ENCODE results near the gene WIZ.
A peak's percentile ranks its signal among the peaks of the same experiment; 100 is the strongest.
"Not testable (repeated sequence)": the region's sequence is repeated elsewhere in the genome, so short reads cannot be mapped to it uniquely, and the experiment has no call there.

The WIZ gene, protein sequence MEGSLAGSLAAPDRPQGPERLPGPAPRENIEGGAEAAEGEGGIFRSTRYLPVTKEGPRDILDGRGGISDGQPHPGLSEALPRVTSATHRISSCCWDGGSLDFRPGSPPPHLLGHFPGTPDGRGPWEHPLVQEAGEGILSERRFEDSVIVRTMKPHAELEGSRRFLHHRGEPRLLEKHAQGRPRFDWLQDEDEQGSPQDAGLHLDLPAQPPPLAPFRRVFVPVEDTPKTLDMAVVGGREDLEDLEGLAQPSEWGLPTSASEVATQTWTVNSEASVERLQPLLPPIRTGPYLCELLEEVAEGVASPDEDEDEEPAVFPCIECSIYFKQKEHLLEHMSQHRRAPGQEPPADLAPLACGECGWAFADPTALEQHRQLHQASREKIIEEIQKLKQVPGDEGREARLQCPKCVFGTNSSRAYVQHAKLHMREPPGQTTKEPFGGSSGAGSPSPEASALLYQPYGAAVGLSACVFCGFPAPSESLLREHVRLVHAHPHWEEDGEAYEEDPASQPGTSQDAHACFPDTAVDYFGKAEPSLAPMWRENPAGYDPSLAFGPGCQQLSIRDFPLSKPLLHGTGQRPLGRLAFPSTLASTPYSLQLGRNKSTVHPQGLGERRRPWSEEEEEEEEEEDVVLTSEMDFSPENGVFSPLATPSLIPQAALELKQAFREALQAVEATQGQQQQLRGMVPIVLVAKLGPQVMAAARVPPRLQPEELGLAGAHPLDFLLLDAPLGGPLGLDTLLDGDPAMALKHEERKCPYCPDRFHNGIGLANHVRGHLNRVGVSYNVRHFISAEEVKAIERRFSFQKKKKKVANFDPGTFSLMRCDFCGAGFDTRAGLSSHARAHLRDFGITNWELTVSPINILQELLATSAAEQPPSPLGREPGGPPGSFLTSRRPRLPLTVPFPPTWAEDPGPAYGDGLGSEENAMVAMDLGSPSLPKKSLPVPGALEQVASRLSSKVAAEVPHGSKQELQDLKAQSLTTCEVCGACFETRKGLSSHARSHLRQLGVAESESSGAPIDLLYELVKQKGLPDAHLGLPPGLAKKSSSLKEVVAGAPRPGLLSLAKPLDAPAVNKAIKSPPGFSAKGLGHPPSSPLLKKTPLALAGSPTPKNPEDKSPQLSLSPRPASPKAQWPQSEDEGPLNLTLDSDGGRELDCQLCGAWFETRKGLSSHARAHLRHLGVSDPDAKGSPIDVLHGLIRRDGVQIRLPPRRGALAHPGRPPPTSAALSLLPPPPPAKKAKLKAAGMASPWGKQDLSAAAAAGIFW (N-terminal part only)

GRCh38 chr19:15449620-15450527, at the start of gene WIZ:
Gene WIZ, minus strand, starts transcription at chr19:15449956. Its CDS starts 1,649 bp downstream, at chr19:15448307.
- Histone ChIP-seq H3K4me1 (ENCODE audit: insufficient read depth, low read length) (peaks cover 6% of the 10 kb centered on the region; the same call in 1 of the 2 replicates), H3K36me3 (ENCODE audit: insufficient read depth, low read length) (no peaks in the 10 kb centered on the region), H3K9ac (ENCODE audit: low read depth, low read length) (peak within 1 kb of the TSS; percentile 67; the same call in 1 of the 2 replicates), H3K9me3 (ENCODE audit: control insufficient read depth, insufficient read depth, low read length) (no peaks in the 10 kb centered on the region)

GRCh38 chr19:15498910-15499309, 49.2 kb upstream of the WIZ start:
- H3K36me3 ChIP-seq (ENCODE audit: insufficient read depth, low read length), result no peaks in the 10 kb centered on the region
- H3K9ac ChIP-seq (ENCODE audit: low read depth, low read length), result peak overlapping the region; percentile 61; the same call in 1 of the 2 replicates
- H3K9me3 ChIP-seq (ENCODE audit: control insufficient read depth, insufficient read depth, low read length), result no peaks in the 10 kb centered on the region
- peaks cover 7% of the 10 kb centered on the region; the same call in 1 of the 2 replicates for H3K4me1 ChIP-seq (ENCODE audit: insufficient read depth, low read length)

- Histone ChIP-seq H3K36me3 (ENCODE audit: insufficient read depth, low read length) (no peaks in the 10 kb centered on the region), H3K9me3 (ENCODE audit: control insufficient read depth, insufficient read depth, low read length) (no peaks in the 10 kb centered on the region), H3K4me1 (ENCODE audit: insufficient read depth, low read length) (peaks cover 7% of the 10 kb centered on the region; the same call in 1 of the 2 replicates), H3K9ac (ENCODE audit: low read depth, low read length) (peak overlapping the region; percentile 61; the same call in 1 of the 2 replicates)
Measured at GRCh38 chr19:15498156-15498858, 48.6 kb upstream of the WIZ start.

GRCh38 chr19:15495151-15495550, 45.4 kb upstream of the WIZ start:
- H3K9ac ChIP-seq (ENCODE audit: low read depth, low read length), result no peak overlapping the region
- no peaks in the 10 kb centered on the region for H3K36me3 ChIP-seq (ENCODE audit: insufficient read depth, low read length)
- H3K4me1 ChIP-seq (ENCODE audit: insufficient read depth, low read length), result peaks cover 7% of the 10 kb centered on the region; the same call in 1 of the 2 replicates
- H3K9me3 ChIP-seq (ENCODE audit: control insufficient read depth, insufficient read depth, low read length), result no peaks in the 10 kb centered on the region

GRCh38 chr19:15488489-15489226, 38.9 kb upstream of the WIZ start:
- no peaks in the 10 kb centered on the region for H3K9me3 ChIP-seq (ENCODE audit: control insufficient read depth, insufficient read depth, low read length)
- H3K36me3 ChIP-seq (ENCODE audit: insufficient read depth, low read length), result no peaks in the 10 kb centered on the region
- H3K9ac ChIP-seq (ENCODE audit: low read depth, low read length), result no peak overlapping the region
- H3K4me1 ChIP-seq (ENCODE audit: insufficient read depth, low read length), result no peaks in the 10 kb centered on the region

- Histone ChIP-seq H3K9me3 (ENCODE audit: control insufficient read depth, insufficient read depth, low read length) (no peaks in the 10 kb centered on the region), H3K9ac (ENCODE audit: low read depth, low read length) (no peak overlapping the region), H3K36me3 (ENCODE audit: insufficient read depth, low read length) (no peaks in the 10 kb centered on the region), H3K4me1 (ENCODE audit: insufficient read depth, low read length) (no peaks in the 10 kb centered on the region)
Measured at GRCh38 chr19:15487038-15487437, 37.3 kb upstream of the WIZ start.

GRCh38 chr19:15485768-15486167, 36.0 kb upstream of the WIZ start:
- not testable (repeated sequence) for H3K4me1 ChIP-seq (ENCODE audit: insufficient read depth, low read length); H3K9me3 ChIP-seq (ENCODE audit: control insufficient read depth, insufficient read depth, low read length); H3K36me3 ChIP-seq (ENCODE audit: insufficient read depth, low read length); H3K9ac ChIP-seq (ENCODE audit: low read depth, low read length)

DNA sequence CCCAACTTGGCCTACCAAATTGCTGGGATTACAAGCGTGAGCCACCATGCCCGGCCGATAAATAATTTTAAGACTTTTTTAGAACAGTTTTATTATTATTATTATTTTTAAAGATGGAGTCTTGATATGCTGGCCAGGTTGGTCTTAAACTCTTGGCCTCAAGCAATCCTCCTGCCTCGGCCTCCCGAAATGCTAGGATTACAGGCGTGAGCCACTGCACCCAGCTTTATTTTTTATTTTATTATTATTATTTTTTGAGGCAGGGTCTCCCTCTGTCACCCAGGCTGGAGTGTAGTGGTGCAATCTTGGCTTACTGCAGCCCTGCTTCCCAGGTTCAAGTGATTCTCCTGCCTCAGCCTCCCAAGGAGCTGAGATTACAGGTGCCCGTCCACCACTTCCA, 31.2 kb upstream of the WIZ start:
- not testable (repeated sequence) for H3K36me3 ChIP-seq (ENCODE audit: insufficient read depth, low read length); H3K4me1 ChIP-seq (ENCODE audit: insufficient read depth, low read length); H3K9ac ChIP-seq (ENCODE audit: low read depth, low read length); H3K9me3 ChIP-seq (ENCODE audit: control insufficient read depth, insufficient read depth, low read length)

- no peak within 1 kb of the TSS for H3K9ac ChIP-seq (ENCODE audit: low read depth, low read length)
- H3K4me1 ChIP-seq (ENCODE audit: insufficient read depth, low read length), result no peaks in the 10 kb centered on the region
- no peaks in the 10 kb centered on the region for H3K9me3 ChIP-seq (ENCODE audit: control insufficient read depth, insufficient read depth, low read length)
- H3K36me3 ChIP-seq (ENCODE audit: insufficient read depth, low read length), result no peaks in the 10 kb centered on the region
Measured at GRCh38 chr19:15479391-15480345, 29.9 kb upstream of the WIZ start, which contains the start of gene PGLYRP2. Gene PGLYRP2, minus strand, starts transcription at chr19:15479501. Its CDS starts 130 bp downstream, at chr19:15479371.

DNA sequence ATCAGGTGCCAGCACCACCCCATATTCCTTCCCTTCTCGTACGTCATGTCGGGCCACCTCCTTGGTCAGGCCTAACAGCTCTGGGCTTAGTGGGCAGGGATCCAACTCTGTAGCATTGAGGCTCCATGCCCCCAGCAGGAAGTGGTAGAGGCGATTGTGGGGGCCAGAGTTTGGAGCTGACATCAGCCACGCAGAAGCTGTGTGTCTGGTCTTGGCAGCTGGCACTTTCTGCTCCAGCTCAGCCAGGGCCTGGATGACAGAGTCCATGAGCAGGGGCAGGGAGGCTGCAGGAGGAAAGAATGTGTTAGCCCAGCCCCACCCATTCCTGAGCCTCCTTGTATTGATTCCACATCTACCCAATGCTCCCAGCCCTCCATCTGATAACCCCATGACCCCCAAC, 26.6 kb upstream of the WIZ start:
- no peak overlapping the region for H3K9ac ChIP-seq (ENCODE audit: low read depth, low read length)
- H3K36me3 ChIP-seq (ENCODE audit: insufficient read depth, low read length), result no peaks in the 10 kb centered on the region
- no peaks in the 10 kb centered on the region for H3K4me1 ChIP-seq (ENCODE audit: insufficient read depth, low read length)
- H3K9me3 ChIP-seq (ENCODE audit: control insufficient read depth, insufficient read depth, low read length), result no peaks in the 10 kb centered on the region

DNA sequence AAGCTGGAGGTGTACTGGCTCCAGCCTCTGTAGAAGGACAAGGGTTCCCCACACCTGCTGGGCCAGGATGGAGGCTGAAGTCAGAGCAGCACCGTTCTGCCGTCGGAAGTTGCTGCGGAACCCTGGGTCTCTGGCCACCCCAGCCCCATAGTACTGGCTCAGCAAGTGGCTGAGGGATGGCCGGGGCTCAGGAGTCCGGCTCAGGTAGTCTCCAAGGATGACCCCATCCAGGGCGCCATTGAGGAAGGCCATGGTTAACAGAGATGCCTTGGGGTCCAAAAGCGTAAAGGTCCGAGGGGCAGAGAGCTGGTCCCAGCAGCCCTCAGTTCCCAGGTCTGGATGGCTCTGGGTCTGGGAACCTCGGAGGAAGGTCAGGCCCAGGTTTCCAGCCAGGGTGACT, 25.9 kb upstream of the WIZ start:
- Histone ChIP-seq H3K4me1 (ENCODE audit: insufficient read depth, low read length) (no peaks in the 10 kb centered on the region), H3K9ac (ENCODE audit: low read depth, low read length) (no peak overlapping the region), H3K36me3 (ENCODE audit: insufficient read depth, low read length) (no peaks in the 10 kb centered on the region), H3K9me3 (ENCODE audit: control insufficient read depth, insufficient read depth, low read length) (no peaks in the 10 kb centered on the region)
